Bladder microvascular endothelial cell (primary cell): ENCODE results near the gene WFDC10B. TPM values are rescaled to one million over a fixed set of nuclear protein-coding genes. Genes with fewer than 3 reads are reported as not detected.

Experiments used
- total RNA-seq: library from RNA; depleted of rRNA; stranded (reverse); fragments of >200 nt; gene quantifications from 2 replicates; pipeline ENCODE4 v1.2.3, GENCODE V29; 2014

Gene WFDC10B
- total RNA-seq, result not detected in 2 replicates

DNA sequence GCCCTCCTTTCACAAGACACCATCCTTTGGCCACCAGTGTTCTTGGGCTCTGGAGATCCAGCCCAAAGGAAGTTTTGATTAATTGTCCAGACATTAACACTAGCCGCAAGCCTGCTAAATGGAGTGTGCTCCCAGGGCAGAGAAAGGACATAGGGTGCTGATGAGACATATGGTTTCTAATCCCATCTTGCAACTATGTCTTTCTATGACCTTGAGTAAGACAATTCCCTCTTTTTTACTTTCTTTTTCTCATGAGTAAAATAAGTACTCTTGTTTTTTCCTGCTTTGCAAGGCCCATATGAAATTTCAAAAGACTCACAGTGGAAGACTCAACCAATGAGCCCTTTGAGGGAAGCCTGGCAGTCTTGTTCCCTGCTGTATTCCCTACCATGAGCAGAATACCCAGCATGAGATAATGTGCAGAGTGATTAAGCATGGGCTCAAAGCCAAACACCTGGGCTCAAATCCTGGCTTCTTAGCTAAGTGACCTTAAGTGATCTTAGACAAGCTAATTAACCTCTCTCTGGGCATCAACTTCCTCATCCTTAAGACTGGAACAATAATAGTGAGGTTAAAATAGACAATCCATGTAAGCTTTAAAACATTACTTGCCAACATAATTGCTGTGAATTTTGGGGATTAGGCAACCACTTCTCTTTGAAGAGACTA is at the start of gene WFDC10B:
WFDC10B (minus strand) TSS at position 51 of the 669 bp plus-strand sequence. CDS start 19,027 bp downstream, outside the sequence.

DNA sequence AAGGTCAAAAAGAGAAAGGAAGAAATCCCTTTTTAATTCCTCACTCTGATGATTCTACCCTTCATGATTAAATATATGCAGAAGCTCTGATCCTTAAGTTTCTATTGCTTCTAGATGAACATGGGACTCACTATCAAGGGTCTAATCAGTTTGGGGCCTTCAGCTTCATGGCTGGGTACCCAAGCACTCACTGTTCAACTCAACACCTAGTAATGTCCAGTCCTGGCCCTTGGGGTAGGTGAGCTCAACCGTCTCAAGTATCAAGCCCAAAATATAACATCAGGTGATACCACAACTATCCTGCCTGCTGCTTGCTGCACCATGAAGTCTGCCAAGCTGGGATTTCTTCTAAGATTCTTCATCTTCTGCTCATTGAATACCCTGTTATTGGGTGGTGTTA is 17.2 kb upstream of the WFDC10B start, which contains the start of gene SPINT4:
SPINT4 (plus strand) TSS at position 301 of the 400 bp plus-strand sequence; CDS start at position 322, 21 bp downstream.

GRCh38 chr20:45701873-45702272 is 2.9 kb downstream of the WFDC10B start, which contains the start of gene WFDC13:
WFDC13 (plus strand) TSS chr20:45702038; CDS start chr20:45702124, 86 bp downstream.

GRCh38 chr20:45670139-45670538 is 34.7 kb downstream of the WFDC10B start, which contains the start of gene WFDC11:
WFDC11 (minus strand) TSS chr20:45670239; CDS start chr20:45650600, 19,639 bp downstream.

Other genes starting within 250 kb of the WFDC10B start
- not detected in 2 replicates for gene WFDC2, start 235.3 kb downstream of the WFDC10B start, total RNA-seq
- gene SPINT3, start 189.4 kb downstream of the WFDC10B start, total RNA-seq, result not detected in 2 replicates
- gene WFDC6, start 165.5 kb downstream of the WFDC10B start, total RNA-seq, result not detected in 2 replicates
- not detected in 2 replicates for gene EPPIN, start 157.6 kb downstream of the WFDC10B start, total RNA-seq
- not detected in 2 replicates for gene WFDC8, start 125.7 kb downstream of the WFDC10B start, total RNA-seq
- gene WFDC10A, start 75.3 kb downstream of the WFDC10B start, total RNA-seq, result not detected in 2 replicates
- gene WFDC9, start 73.7 kb downstream of the WFDC10B start, total RNA-seq, result not detected in 2 replicates
- not detected in 2 replicates for gene WFDC11, start 34.8 kb downstream of the WFDC10B start, total RNA-seq
- not detected in 2 replicates for gene WFDC13, start 3.0 kb downstream of the WFDC10B start, total RNA-seq
- gene SPINT4, start 17.3 kb upstream of the WFDC10B start, total RNA-seq, result not detected in 2 replicates
- not detected in 2 replicates for gene WFDC3, start 86.9 kb upstream of the WFDC10B start, total RNA-seq
- 12.7 and 13.6 TPM in 2 replicates for gene DNTTIP1, start 86.9 kb upstream of the WFDC10B start, total RNA-seq
- gene UBE2C, start 107.6 kb upstream of the WFDC10B start, total RNA-seq, result 8.9 and 20.7 TPM in 2 replicates
- gene TNNC2, start 122.3 kb upstream of the WFDC10B start, total RNA-seq, result not detected in 2 replicates
- gene SNX21, start 128.8 kb upstream of the WFDC10B start, total RNA-seq, result 10.2 and 13.4 TPM in 2 replicates
- 26.4 and 32.9 TPM in 2 replicates for gene ACOT8, start 152.4 kb upstream of the WFDC10B start, total RNA-seq
- 6.0 and 9.9 TPM in 2 replicates for gene ZSWIM3, start 152.6 kb upstream of the WFDC10B start, total RNA-seq
- 1.9 and 4.0 TPM in 2 replicates for gene ZSWIM1, start 176.2 kb upstream of the WFDC10B start, total RNA-seq
- 0.49 and 0.50 TPM in 2 replicates for gene SPATA25, start 182.6 kb upstream of the WFDC10B start, total RNA-seq
- 2.6 and 2.8 TPM in 2 replicates for gene NEURL2, start 186.2 kb upstream of the WFDC10B start, total RNA-seq
- 37.2 and 80.9 TPM in 2 replicates for gene CTSA, start 186.3 kb upstream of the WFDC10B start, total RNA-seq
- gene PLTP, start 207.1 kb upstream of the WFDC10B start, total RNA-seq, result 3.4 and 6.7 TPM in 2 replicates
- gene PCIF1, start 229.7 kb upstream of the WFDC10B start, total RNA-seq, result 7.3 and 11.3 TPM in 2 replicates